H1 (cell line): Measurements from ENCODE around the gene HTR2B. TPM values are rescaled to one million over a fixed set of nuclear protein-coding genes. Genes with fewer than 3 reads are reported as not detected.
A peak's percentile ranks its signal among the peaks of the same experiment; 100 is the strongest.

Experiments used
- NANOG ChIP-seq: IDR thresholded peaks from 2 replicates; pipeline ENCODE4 v1.6.1; 2011; ENCODE audit warnings: low read length, low read depth, mild to moderate bottlenecking, inconsistent platforms; ENCODE audit not compliant: insufficient read depth, poor library complexity, severe bottlenecking
- TEAD4 ChIP-seq: IDR thresholded peaks from 2 replicates; pipeline ENCODE4 v1.6.1; 2012; ENCODE audit warnings: low read depth, low read length, inconsistent platforms, mixed read lengths
- polyA plus RNA-seq, 7 experiments: library from polyadenylated mRNA; depleted of rRNA in 3 of 7; stranded (reverse) in 5 of 7; unstranded in 2 of 7; fragments of >200 nt in 5 of 7; fragments of 200-250 nt in 2 of 7; gene quantifications; 1 replicate in 5 of 7; 2 replicates in 1 of 7; 4 replicates in 1 of 7; pipeline versions ENCODE4 v1.2.1 to v1.2.3, GENCODE V29; 2011 to 2013; ENCODE audit warnings: missing spikeins in 2 of 7, mixed read lengths in 2 of 7
- total RNA-seq: library from RNA; stranded (reverse); fragmentation: NEBNext Ultra II Directional; extraction: Animal tissue kit (Norgen Biotek cat#: 25700); gene quantifications from 2 replicates; pipeline ENCODE4 v1.2.1, GENCODE V29; 2021
- TF ChIP-seq, protein P1 (sequence below): fragments of 300-600 bp; sonication (generic); IDR thresholded peaks from 2 replicates; pipeline ENCODE4 v1.7.1; 2012; ENCODE audit warnings: low read length, moderate library complexity, mild to moderate bottlenecking, inconsistent platforms; ENCODE audit not compliant: insufficient replicate concordance

Gene HTR2B
- total and polyA plus RNA-seq, 2 of the 8 experiments (the other 6 are each of a cell fraction or from before 2014, with no cell fraction given) = not detected

DNA sequence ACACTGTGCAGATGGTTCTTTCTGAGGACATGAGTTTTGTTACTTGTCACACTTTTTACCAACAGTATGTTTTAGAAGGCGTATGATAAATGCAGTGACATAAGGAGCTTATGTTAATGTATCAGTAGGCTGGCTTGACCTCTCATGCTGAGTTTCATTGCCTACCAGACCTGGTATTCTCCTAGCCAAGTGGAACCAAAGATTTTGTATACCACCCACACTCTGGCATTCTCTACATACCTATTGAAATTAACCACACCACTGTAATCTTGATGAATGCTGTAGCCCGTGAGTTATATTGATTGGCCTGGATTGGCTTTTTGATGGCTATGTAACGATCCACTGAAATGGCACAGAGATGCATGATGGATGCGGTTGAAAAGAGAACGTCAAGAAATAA, 11.4 kb downstream of the HTR2B start (continued):
- TF ChIP-seq, protein P1, sequence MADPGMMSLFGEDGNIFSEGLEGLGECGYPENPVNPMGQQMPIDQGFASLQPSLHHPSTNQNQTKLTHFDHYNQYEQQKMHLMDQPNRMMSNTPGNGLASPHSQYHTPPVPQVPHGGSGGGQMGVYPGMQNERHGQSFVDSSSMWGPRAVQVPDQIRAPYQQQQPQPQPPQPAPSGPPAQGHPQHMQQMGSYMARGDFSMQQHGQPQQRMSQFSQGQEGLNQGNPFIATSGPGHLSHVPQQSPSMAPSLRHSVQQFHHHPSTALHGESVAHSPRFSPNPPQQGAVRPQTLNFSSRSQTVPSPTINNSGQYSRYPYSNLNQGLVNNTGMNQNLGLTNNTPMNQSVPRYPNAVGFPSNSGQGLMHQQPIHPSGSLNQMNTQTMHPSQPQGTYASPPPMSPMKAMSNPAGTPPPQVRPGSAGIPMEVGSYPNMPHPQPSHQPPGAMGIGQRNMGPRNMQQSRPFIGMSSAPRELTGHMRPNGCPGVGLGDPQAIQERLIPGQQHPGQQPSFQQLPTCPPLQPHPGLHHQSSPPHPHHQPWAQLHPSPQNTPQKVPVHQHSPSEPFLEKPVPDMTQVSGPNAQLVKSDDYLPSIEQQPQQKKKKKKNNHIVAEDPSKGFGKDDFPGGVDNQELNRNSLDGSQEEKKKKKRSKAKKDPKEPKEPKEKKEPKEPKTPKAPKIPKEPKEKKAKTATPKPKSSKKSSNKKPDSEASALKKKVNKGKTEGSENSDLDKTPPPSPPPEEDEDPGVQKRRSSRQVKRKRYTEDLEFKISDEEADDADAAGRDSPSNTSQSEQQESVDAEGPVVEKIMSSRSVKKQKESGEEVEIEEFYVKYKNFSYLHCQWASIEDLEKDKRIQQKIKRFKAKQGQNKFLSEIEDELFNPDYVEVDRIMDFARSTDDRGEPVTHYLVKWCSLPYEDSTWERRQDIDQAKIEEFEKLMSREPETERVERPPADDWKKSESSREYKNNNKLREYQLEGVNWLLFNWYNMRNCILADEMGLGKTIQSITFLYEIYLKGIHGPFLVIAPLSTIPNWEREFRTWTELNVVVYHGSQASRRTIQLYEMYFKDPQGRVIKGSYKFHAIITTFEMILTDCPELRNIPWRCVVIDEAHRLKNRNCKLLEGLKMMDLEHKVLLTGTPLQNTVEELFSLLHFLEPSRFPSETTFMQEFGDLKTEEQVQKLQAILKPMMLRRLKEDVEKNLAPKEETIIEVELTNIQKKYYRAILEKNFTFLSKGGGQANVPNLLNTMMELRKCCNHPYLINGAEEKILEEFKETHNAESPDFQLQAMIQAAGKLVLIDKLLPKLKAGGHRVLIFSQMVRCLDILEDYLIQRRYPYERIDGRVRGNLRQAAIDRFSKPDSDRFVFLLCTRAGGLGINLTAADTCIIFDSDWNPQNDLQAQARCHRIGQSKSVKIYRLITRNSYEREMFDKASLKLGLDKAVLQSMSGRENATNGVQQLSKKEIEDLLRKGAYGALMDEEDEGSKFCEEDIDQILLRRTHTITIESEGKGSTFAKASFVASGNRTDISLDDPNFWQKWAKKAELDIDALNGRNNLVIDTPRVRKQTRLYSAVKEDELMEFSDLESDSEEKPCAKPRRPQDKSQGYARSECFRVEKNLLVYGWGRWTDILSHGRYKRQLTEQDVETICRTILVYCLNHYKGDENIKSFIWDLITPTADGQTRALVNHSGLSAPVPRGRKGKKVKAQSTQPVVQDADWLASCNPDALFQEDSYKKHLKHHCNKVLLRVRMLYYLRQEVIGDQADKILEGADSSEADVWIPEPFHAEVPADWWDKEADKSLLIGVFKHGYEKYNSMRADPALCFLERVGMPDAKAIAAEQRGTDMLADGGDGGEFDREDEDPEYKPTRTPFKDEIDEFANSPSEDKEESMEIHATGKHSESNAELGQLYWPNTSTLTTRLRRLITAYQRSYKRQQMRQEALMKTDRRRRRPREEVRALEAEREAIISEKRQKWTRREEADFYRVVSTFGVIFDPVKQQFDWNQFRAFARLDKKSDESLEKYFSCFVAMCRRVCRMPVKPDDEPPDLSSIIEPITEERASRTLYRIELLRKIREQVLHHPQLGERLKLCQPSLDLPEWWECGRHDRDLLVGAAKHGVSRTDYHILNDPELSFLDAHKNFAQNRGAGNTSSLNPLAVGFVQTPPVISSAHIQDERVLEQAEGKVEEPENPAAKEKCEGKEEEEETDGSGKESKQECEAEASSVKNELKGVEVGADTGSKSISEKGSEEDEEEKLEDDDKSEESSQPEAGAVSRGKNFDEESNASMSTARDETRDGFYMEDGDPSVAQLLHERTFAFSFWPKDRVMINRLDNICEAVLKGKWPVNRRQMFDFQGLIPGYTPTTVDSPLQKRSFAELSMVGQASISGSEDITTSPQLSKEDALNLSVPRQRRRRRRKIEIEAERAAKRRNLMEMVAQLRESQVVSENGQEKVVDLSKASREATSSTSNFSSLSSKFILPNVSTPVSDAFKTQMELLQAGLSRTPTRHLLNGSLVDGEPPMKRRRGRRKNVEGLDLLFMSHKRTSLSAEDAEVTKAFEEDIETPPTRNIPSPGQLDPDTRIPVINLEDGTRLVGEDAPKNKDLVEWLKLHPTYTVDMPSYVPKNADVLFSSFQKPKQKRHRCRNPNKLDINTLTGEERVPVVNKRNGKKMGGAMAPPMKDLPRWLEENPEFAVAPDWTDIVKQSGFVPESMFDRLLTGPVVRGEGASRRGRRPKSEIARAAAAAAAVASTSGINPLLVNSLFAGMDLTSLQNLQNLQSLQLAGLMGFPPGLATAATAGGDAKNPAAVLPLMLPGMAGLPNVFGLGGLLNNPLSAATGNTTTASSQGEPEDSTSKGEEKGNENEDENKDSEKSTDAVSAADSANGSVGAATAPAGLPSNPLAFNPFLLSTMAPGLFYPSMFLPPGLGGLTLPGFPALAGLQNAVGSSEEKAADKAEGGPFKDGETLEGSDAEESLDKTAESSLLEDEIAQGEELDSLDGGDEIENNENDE = peak; percentile 13
- TF ChIP-seq NANOG = no peak
- peak; percentile 41; the same call in 1 of the 2 replicates for TF ChIP-seq TEAD4
